HepG2 (cell line): ENCODE measurements around the gene CSNK1G1. TPM values are rescaled to one million over a fixed set of nuclear protein-coding genes. Genes with fewer than 3 reads are reported as not detected.

Source experiments
- ATAC-seq: fragments of 200-7000 bp; cut with Tn5 transposase; 3 replicates; pipeline ENCODE4 v1.9.1; 2020; ENCODE audit warnings: mild to moderate bottlenecking, moderate library complexity
- BruUV-seq: library from RNA; stranded (reverse); fragments of 400-500 nt; replicated peaks from 2 replicates; lab custom pipeline; 2021; lab: Mats Ljungman, UMichigan
- CTCF ChIA-PET: fragments of 300-600 bp; formaldehyde crosslinking; extraction: SDS; loops from one replicate; lab custom pipeline; 2021; ENCODE audit warnings: low total read pairs, inconsistent platforms, low intra/inter-chr PET ratio; lab: Yijun Ruan, JAX
- POLR2A ChIA-PET: fragments of 350-600 bp; sonication (Branson Sonifier 250); formaldehyde crosslinking; loops from one replicate; lab custom pipeline; 2020; ENCODE audit warnings: antibody characterized with exemption, inconsistent platforms; lab: Yijun Ruan, JAX
- DNase-seq: peaks from one replicate; pipeline ENCODE4 v3.0.0-alpha.2; 2015; ENCODE audit warnings: low spot score
- FAIRE-seq: peaks from 3 replicates; lab custom pipeline; 2011; peaks lifted over from hg19 to GRCh38; lab: Jason Lieb, UNC
- H2AFZ ChIP-seq: one replicate; pipeline ENCODE4 v1.6.1; 2011; ENCODE audit warnings: low read length, inconsistent platforms
- H3K27ac ChIP-seq: fragments of 300-600 bp; 3 replicates; pipeline ENCODE4 v1.8.0; 2011; ENCODE audit warnings: mixed run types, mild to moderate bottlenecking, mixed read lengths, low read length, inconsistent platforms; ENCODE audit not compliant: insufficient read depth; ENCODE audit errors: extremely low read length
- H3K27me3 ChIP-seq, 2 experiments: fragments of 200-600 bp in 1 of 2; 2 replicates in 1 of 2; 3 replicates in 1 of 2; pipeline versions ENCODE4 v1.6.0 to v1.8.0; 2011; ENCODE audit warnings: low read length in 2 of 2, mild to moderate bottlenecking in 2 of 2, moderate library complexity in 2 of 2, inconsistent platforms in 1 of 2; ENCODE audit not compliant: insufficient read depth in 2 of 2, control insufficient read depth in 1 of 2
- H3K36me3 ChIP-seq, 2 experiments: fragments of 200-600 bp in 1 of 2; replicated peaks in 1 of 2; 2 replicates in 1 of 2; 3 replicates in 1 of 2; pipeline versions ENCODE4 v1.5.1 to v1.8.0; 2011; ENCODE audit warnings: low read length in 2 of 2, inconsistent platforms in 1 of 2; ENCODE audit not compliant: insufficient read depth in 2 of 2, control insufficient read depth in 1 of 2
- H3K4me1 ChIP-seq: 2 replicates; pipeline ENCODE4 v1.5.1; 2012; ENCODE audit warnings: low read length, inconsistent platforms; ENCODE audit not compliant: insufficient read depth
- H3K4me2 ChIP-seq: 2 replicates; pipeline ENCODE4 v1.6.0; 2011; ENCODE audit warnings: low read depth, low read length, inconsistent platforms
- H3K4me3 ChIP-seq, 3 experiments: fragments of 200-600 bp in 1 of 3; sonication (generic), shearing (Covaris generic) in 1 of 3; replicated peaks in 1 of 3; 2 replicates each; pipeline ENCODE4 v1.5.1; 2011 to 2016; ENCODE audit warnings: low read length in 3 of 3, inconsistent platforms in 2 of 3, low read depth in 2 of 3, mild to moderate bottlenecking in 2 of 3, control low read depth in 1 of 3, mixed read lengths in 1 of 3; ENCODE audit not compliant: insufficient read depth in 1 of 3
- H3K79me2 ChIP-seq: one replicate; pipeline ENCODE4 v1.6.1; 2011; ENCODE audit warnings: low read length, inconsistent platforms; ENCODE audit not compliant: insufficient read depth
- H3K9ac ChIP-seq: 2 replicates; pipeline ENCODE4 v1.6.0; 2011; ENCODE audit warnings: mild to moderate bottlenecking, low read depth, low read length, inconsistent platforms; ENCODE audit not compliant: insufficient read depth
- H3K9me3 ChIP-seq: 2 replicates; pipeline ENCODE4 v1.5.1; 2012; ENCODE audit warnings: mild to moderate bottlenecking, low read length
- H4K20me1 ChIP-seq: 2 replicates; pipeline ENCODE4 v1.6.0; 2011; ENCODE audit warnings: inconsistent platforms, mild to moderate bottlenecking, low read length, moderate library complexity; ENCODE audit not compliant: insufficient read depth
- AKAP8 ChIP-seq: sonication (generic); formaldehyde crosslinking; IDR thresholded peaks from 2 replicates; pipeline ENCODE4 v1.5.1; 2020; ENCODE audit warnings: mild to moderate bottlenecking, missing genetic modification reagents
- ELF4 ChIP-seq: sonication (generic); formaldehyde crosslinking; IDR thresholded peaks from 2 replicates; pipeline ENCODE4 v1.5.0; 2020; ENCODE audit warnings: missing genetic modification reagents, mild to moderate bottlenecking, moderate library complexity, borderline replicate concordance
- FOXP1 ChIP-seq, 2 experiments: fragments of 450-650 bp in 1 of 2; IDR thresholded peaks; 2 replicates each; pipeline ENCODE4 v1.6.1; 2017 to 2018; ENCODE audit warnings: antibody characterized with exemption in 1 of 2
- HNF4A ChIP-seq: sonication (generic); formaldehyde crosslinking; IDR thresholded peaks from 2 replicates; pipeline ENCODE4 v1.4.0; 2020; ENCODE audit warnings: missing genetic modification reagents
- MED8 ChIP-seq: sonication (generic); formaldehyde crosslinking; IDR thresholded peaks from 2 replicates; pipeline ENCODE4 v1.8.1; 2023; ENCODE audit warnings: mild to moderate bottlenecking, missing genetic modification reagents; ENCODE audit not compliant: insufficient replicate concordance
- NCOR1 ChIP-seq: fragments of 200-600 bp; sonication (generic); IDR thresholded peaks from 2 replicates; pipeline ENCODE4 v1.7.0; 2017; ENCODE audit warnings: antibody characterized with exemption, low read length, borderline replicate concordance
- NKX3-1 ChIP-seq: sonication (generic); formaldehyde crosslinking; IDR thresholded peaks from 2 replicates; pipeline ENCODE4 v1.5.0; 2020; ENCODE audit warnings: missing genetic modification reagents
- RARA ChIP-seq: IDR thresholded peaks from 2 replicates; pipeline ENCODE4 v1.6.1; 2016; ENCODE audit warnings: missing genetic modification reagents, missing compliant biosample characterization
- ZNF260 ChIP-seq: sonication (generic); formaldehyde crosslinking; IDR thresholded peaks from 2 replicates; pipeline ENCODE4 v1.4.0; 2020; ENCODE audit warnings: missing genetic modification reagents, low read depth, mild to moderate bottlenecking, borderline replicate concordance
- ZNF562 ChIP-seq: sonication (generic); formaldehyde crosslinking; IDR thresholded peaks from 2 replicates; pipeline ENCODE4 v1.8.0; 2022; ENCODE audit warnings: missing genetic modification reagents, borderline replicate concordance
- in situ Hi-C: cut with HindIII; loops from 2 replicates; pipeline ENCODE4 v1.10.0; 2017; ENCODE audit warnings: low pct_unique_long_range_greater_than_20kb; ENCODE audit not compliant: extremely low pct_ligation_motif_present
- intact Hi-C: fragments of 100-400 bp; cut with micrococcal nuclease; formaldehyde crosslinking; loops from one replicate; pipeline ENCODE4 v1.10.0; 2022; ENCODE audit not compliant: unreplicated experiment
- polyA plus RNA-seq, 8 experiments: library from polyadenylated mRNA; depleted of rRNA in 3 of 8; stranded (reverse) in 7 of 8; unstranded in 1 of 8; fragments of >200 nt; fragmentation: Illumina TruSeq in 4 of 8; extraction: Trizol in 4 of 8; gene quantifications; 2 replicates each; pipeline versions ENCODE4 v1.2.1 to v1.2.3, GENCODE V29; 2011 to 2016; ENCODE audit warnings: low read depth in 4 of 8, missing spikeins in 1 of 8, mixed read lengths in 1 of 8; ENCODE audit not compliant: insufficient read depth in 1 of 8
- total RNA-seq, 5 experiments: library from RNA; depleted of rRNA; stranded (reverse); fragments of >200 nt; fragmentation: Illumina TruSeq; extraction: Trizol; gene quantifications; 2 replicates each; pipeline ENCODE4 v1.2.3, GENCODE V29; 2016; ENCODE audit warnings: low read depth in 1 of 5

CSNK1G1 gene
- total and polyA plus RNA-seq, 2 of the 13 experiments (the other 11 are each of a cell fraction or from before 2014, with no cell fraction given), result 8.5 to 12.6 TPM

GRCh38 chr15:64247535-64247905, 108.5 kb downstream of the CSNK1G1 start:
- DNase-seq, result peak; percentile 35
- Histone ChIP-seq H4K20me1 (no peaks in the 10 kb centered on the region), H3K27ac (peak overlapping the region; percentile 84), H3K9me3 (no peaks in the 10 kb centered on the region), H3K4me3 (peak overlapping the region in 1 of 3 experiments; percentile 13; a peak in 1 of 6 replicates), H3K9ac (peak overlapping the region; percentile 72), H3K4me2 (peak overlapping the region; percentile 50), H3K4me1 (peaks cover 52% of the 10 kb centered on the region), H2AFZ (no peak overlapping the region), H3K79me2 (peaks cover 9% of the 10 kb centered on the region), H3K36me3 (peaks cover 0 to 3% of the 10 kb centered on the region in 2 experiments; a peak in 1 of 5 replicates), H3K27me3 (no peaks in the 10 kb centered on the region)
- ChIA-PET CTCF (no interaction called here), POLR2A (interaction anchor here (0.9 to 1.7 kb wide), 3 partner anchors 15 to 154 kb away, joined by 3 to 4 read pairs (median 4); partner anchors contain the start of gene CIAO2A)
- peak; percentile 22; the same call in 2 of the 3 replicates for ATAC-seq
- BruUV-seq, result TSS peak; percentile 24
- in situ Hi-C loops (no loop called here), intact Hi-C loops (no loop called here)
- no peak for TF ChIP-seq ZNF260 (CRISPR knock-in tag)
- 0 out of 2 replicates have a peak, but pooled peaks have one; percentile 11 for TF ChIP-seq NKX3-1
- no peak for TF ChIP-seq ZNF562 (CRISPR knock-in tag)
- no peak for TF ChIP-seq RARA
- TF ChIP-seq HNF4A (CRISPR knock-in tag), result peak; percentile 30
- TF ChIP-seq ELF4 (CRISPR knock-in tag), result no peak
- TF ChIP-seq AKAP8, result no peak
- peak; percentile 72; the same call in 1 of the 2 replicates for TF ChIP-seq NCOR1
- no peak for TF ChIP-seq FOXP1 (IDR thresholded peaks at IDR 0.05)
- TF ChIP-seq FOXP1 (CRISPR knock-in tag; IDR thresholded peaks at IDR 0.05), result no peak
- no peak for TF ChIP-seq MED8 (CRISPR knock-in tag)
- FAIRE-seq, result no peak
